Fibroblast of lung (primary cell): ENCODE results near the gene ALDOA. TPM values are rescaled to one million over a fixed set of nuclear protein-coding genes. Genes with fewer than 3 reads are reported as not detected.
"Not testable (repeated sequence)": the region's sequence is repeated elsewhere in the genome, so short reads cannot be mapped to it uniquely, and the experiment has no call there.

Experiments used
- DNase-seq, 2 donors: peaks; one replicate each; pipeline versions ENCODE4 v3.0.0 to v3.0.0-alpha.2; 2010; ENCODE audit warnings: low read depth in 2 of 2
- H2AFZ ChIP-seq: 2 replicates; pipeline ENCODE4 v1.5.1; 2012; ENCODE audit warnings: low read length, control low read depth, inconsistent platforms
- H3K27ac ChIP-seq: 2 replicates; pipeline ENCODE4 v1.5.1; 2011; ENCODE audit warnings: low read length, control low read depth; ENCODE audit not compliant: insufficient read depth
- H3K27me3 ChIP-seq: 2 replicates; pipeline ENCODE4 v1.5.1; 2011; ENCODE audit warnings: mild to moderate bottlenecking, low read length; ENCODE audit not compliant: control insufficient read depth, insufficient read depth
- H3K36me3 ChIP-seq: 2 replicates; pipeline ENCODE4 v1.5.1; 2011; ENCODE audit warnings: low read length; ENCODE audit not compliant: control insufficient read depth, insufficient read depth
- H3K4me1 ChIP-seq: 2 replicates; pipeline ENCODE4 v1.5.1; 2011; ENCODE audit warnings: low read length; ENCODE audit not compliant: control insufficient read depth, insufficient read depth; ENCODE audit errors: extremely low read depth
- H3K4me2 ChIP-seq: 2 replicates; pipeline ENCODE4 v1.5.1; 2011; ENCODE audit warnings: low read length, control low read depth; ENCODE audit not compliant: insufficient read depth; ENCODE audit errors: extremely low read depth
- H3K4me3 ChIP-seq, 4 experiments: fragments of 200-600 bp in 1 of 4; sonication (generic) in 1 of 4; replicated peaks in 1 of 4; 2 replicates each; pipeline ENCODE4 v1.5.1; 2011 to 2016; ENCODE audit warnings: low read length in 4 of 4, low read depth in 3 of 4, mild to moderate bottlenecking in 3 of 4, control low read depth in 2 of 4, inconsistent platforms in 1 of 4, mixed read lengths in 1 of 4; ENCODE audit not compliant: insufficient read depth in 1 of 4; ENCODE audit errors: control extremely low read depth in 1 of 4
- H3K79me2 ChIP-seq: 2 replicates; pipeline ENCODE4 v1.5.1; 2012; ENCODE audit warnings: mild to moderate bottlenecking, low read length, inconsistent platforms; ENCODE audit not compliant: control insufficient read depth, insufficient read depth
- H3K9ac ChIP-seq: 2 replicates; pipeline ENCODE4 v1.5.1; 2011; ENCODE audit warnings: mild to moderate bottlenecking, low read length, control low read depth; ENCODE audit not compliant: insufficient read depth
- H3K9me3 ChIP-seq: 2 replicates; pipeline ENCODE4 v1.5.1; 2012; ENCODE audit warnings: low read depth, low read length; ENCODE audit not compliant: control insufficient read depth, insufficient read depth
- H4K20me1 ChIP-seq: 2 replicates; pipeline ENCODE4 v1.5.1; 2011; ENCODE audit warnings: low read length; ENCODE audit not compliant: control insufficient read depth, insufficient read depth; ENCODE audit errors: extremely low read depth
- CTCF ChIP-seq, 2 donors: IDR thresholded peaks in 1 of 2; conservative IDR thresholded peaks in 1 of 2; 1 replicate in 1 of 2; 2 replicates in 1 of 2; pipeline ENCODE4 v1.5.1; 2011 to 2012; ENCODE audit warnings: low read length in 2 of 2, control low read depth in 1 of 2, inconsistent platforms in 1 of 2, low read depth in 1 of 2, mild to moderate bottlenecking in 1 of 2
- EZH2 ChIP-seq: IDR thresholded peaks from 2 replicates; pipeline ENCODE4 v1.5.1; 2012; ENCODE audit warnings: low read length, control low read depth, mild to moderate bottlenecking; ENCODE audit errors: missing control alignments
- polyA plus RNA-seq, 2 donors: library from polyadenylated mRNA; depleted of rRNA in 1 of 2; stranded (reverse) in 1 of 2; unstranded in 1 of 2; fragments of >200 nt; gene quantifications; 2 replicates each; pipeline ENCODE4 v1.2.1, GENCODE V29; 2011 to 2012; ENCODE audit warnings: missing spikeins in 1 of 2
- total RNA-seq: library from RNA; depleted of rRNA; stranded (reverse); fragments of >200 nt; gene quantifications from 2 replicates; pipeline ENCODE4 v1.2.1, GENCODE V29; 2014

The ALDOA gene
- total and polyA plus RNA-seq, 2 donors (not counting 1 experiment from before 2014, with no cell fraction given), result 474 to 1,066 TPM

- no peaks in the 10 kb centered on the region for H3K9me3 ChIP-seq
- TF ChIP-seq EZH2 (no peak), CTCF (conservative IDR thresholded peaks at IDR 0.05 in 1 of 2, IDR thresholded peaks at IDR 0.05 in 1 of 2; ENCODE audit: low read depth in 1 of 2, low read length in 2 of 2) (no peak)
- no peak overlapping the region for H3K4me3 ChIP-seq
- H3K27ac ChIP-seq, result no peak overlapping the region
- no peaks in the 10 kb centered on the region for H3K79me2 ChIP-seq
- no peaks in the 10 kb centered on the region for H4K20me1 ChIP-seq
- peaks cover 27% of the 10 kb centered on the region for H3K36me3 ChIP-seq
- no peaks in the 10 kb centered on the region for H3K27me3 ChIP-seq
- H3K4me1 ChIP-seq, result peaks cover 10% of the 10 kb centered on the region
- no peak overlapping the region for H3K9ac ChIP-seq
- no peak overlapping the region for H2AFZ ChIP-seq
- no peak overlapping the region for H3K4me2 ChIP-seq
- no peak for DNase-seq
Observed at GRCh38 chr16:30114411-30114810, 48.9 kb downstream of the ALDOA start.

GRCh38 chr16:30114833-30115232 lies 49.3 kb downstream of the ALDOA start:
- not testable (repeated sequence) for H2AFZ ChIP-seq, H3K79me2 ChIP-seq, H3K4me3 ChIP-seq, DNase-seq, H3K9ac ChIP-seq, H3K4me2 ChIP-seq, H3K27me3 ChIP-seq, H3K27ac ChIP-seq, H3K9me3 ChIP-seq, H4K20me1 ChIP-seq, H3K4me1 ChIP-seq
- peaks cover 26% of the 10 kb centered on the region for H3K36me3 ChIP-seq

GRCh38 chr16:30115238-30115637 lies 49.7 kb downstream of the ALDOA start:
- Histone ChIP-seq H3K9ac (no peak overlapping the region), H3K4me1 (peaks cover 10% of the 10 kb centered on the region), H4K20me1 (no peaks in the 10 kb centered on the region), H3K36me3 (peaks cover 24% of the 10 kb centered on the region), H3K4me2 (no peak overlapping the region), H3K9me3 (no peaks in the 10 kb centered on the region), H3K79me2 (no peaks in the 10 kb centered on the region), H2AFZ (no peak overlapping the region), H3K27ac (no peak overlapping the region), H3K27me3 (no peaks in the 10 kb centered on the region), H3K4me3 (no peak overlapping the region)
- no peak for DNase-seq
- no peak for TF ChIP-seq EZH2
- TF ChIP-seq CTCF (conservative IDR thresholded peaks at IDR 0.05 in 1 of 2, IDR thresholded peaks at IDR 0.05 in 1 of 2; ENCODE audit: low read depth in 1 of 2, low read length in 2 of 2), result no peak
